ENCODE data around the gene BLTP3B.

Gene BLTP3B

DNA sequence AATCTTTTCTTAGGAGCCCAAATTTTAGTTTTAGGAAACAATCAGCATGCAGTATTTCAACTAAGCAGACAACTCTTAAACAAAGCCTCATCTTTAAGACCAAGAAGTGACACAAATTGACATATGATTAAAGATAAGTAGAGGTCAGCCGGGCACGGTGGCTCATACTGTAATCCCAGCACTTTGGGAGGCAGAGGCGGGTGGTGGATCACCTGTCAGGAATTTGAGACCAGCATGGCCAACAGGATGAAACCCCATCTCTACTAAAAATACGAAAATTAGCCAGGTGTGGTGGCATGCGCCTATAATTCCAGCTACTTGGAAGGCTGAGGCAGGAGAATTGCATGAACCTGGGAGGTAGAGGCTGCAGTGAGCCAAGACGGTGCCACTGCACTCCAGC lies 35.8 kb downstream of the BLTP3B start:
- DNase-seq = no peak

DNA sequence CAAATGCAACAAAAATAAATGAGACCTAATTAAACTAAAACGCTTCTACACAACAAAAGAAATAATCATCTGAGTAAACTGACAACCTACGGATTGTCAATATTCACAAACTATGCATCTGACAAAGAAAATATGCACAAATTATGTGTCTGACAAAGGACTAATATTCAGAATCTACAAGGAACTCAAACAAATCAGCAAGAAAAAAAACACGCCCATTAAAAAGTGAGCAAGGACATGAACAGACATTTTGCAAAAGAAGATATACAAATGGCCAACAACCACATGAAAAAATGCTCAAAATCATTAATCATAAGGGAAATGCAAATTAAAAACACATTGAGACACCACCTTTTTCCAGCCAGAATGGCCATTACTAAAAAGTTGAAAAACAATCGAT lies 37.0 kb downstream of the BLTP3B start:
- no peak for DNase-seq

DNA sequence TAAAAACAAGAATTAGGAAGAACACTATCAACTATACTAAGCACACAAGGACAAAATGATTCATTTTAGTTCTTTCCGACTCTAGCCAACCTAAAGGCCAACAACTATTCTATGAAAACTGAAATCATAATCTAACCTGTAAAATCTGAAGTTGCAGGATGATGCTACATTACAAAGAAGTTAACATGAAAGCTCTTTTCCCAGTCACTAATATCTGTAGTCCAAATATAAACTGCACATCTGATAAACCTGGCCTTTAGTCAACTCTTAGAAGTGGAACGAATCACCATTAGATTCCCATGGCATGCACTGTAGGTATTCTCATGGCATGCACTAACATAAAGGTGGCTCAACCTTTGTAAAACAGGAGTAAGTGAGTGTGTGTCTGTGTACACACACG lies 41.7 kb downstream of the BLTP3B start:
- DNase-seq = no peak

Data from NCI-H1092 treated with DMSO at 0.1 percent for 48 hours (cell line).